Measurements from ENCODE around the gene LCN6. TPM values are rescaled to one million over a fixed set of nuclear protein-coding genes. Genes with fewer than 3 reads are reported as not detected.

Gene LCN6
- total and polyA plus RNA-seq, 9 donors = 0.30 to 0.31 TPM; not detected in 7

DNA sequence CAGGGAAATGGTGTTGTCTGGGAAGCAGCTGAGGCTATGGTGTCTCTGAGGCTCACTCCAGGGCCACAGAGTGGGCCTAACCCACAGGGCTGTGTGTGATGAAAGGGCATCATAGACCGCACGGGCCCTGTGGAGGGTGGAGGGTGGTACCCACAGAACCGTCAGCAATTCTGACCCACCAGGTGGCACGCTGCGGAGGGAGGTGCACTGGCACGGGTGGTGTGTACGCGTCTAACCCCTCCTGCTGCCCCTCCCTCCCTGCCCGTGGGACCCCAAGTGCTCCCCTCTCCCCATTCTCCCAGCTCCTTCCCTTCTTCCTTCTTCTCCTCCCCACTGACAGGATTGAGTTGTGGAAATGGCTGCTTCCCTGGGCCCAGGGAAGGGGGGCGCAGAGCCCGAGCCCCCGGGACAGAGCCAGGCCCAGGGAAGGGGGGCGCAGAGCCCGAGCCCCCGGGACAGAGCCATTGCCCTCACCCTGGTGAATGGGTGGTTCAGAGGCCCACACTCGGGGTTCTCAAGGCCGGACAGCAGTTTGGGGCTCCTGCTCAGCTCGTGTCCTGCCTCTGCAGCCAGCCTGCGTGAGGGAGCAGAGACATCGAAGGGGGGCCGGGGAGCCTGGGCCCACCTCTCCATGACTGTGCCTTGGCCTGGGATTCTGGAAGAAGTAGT lies 12.4 kb downstream of the LCN6 start:
- H3K36me3 ChIP-seq (ENCODE audit: control insufficient read depth, insufficient read depth, low read length) = no peaks in the 10 kb centered on the region
- H3K27ac ChIP-seq (ENCODE audit: low read length) = no peak overlapping the region
- peaks cover 28% of the 10 kb centered on the region for H3K27me3 ChIP-seq (ENCODE audit: control insufficient read depth, insufficient read depth, low read length)
- 76% methylated on average over 12 of the region's 21 CpGs for WGBS (ENCODE audit: insufficient coverage)
- no peak for DNase-seq
- peaks cover 5% of the 10 kb centered on the region for H3K4me1 ChIP-seq (ENCODE audit: control insufficient read depth, insufficient read depth, low read length)
- no peak overlapping the region for H3K4me3 ChIP-seq (ENCODE audit: low read length)
- H3K9me3 ChIP-seq (replicated peaks; ENCODE audit: control insufficient read depth, low read depth, low read length) = no peaks in the 10 kb centered on the region

DNA sequence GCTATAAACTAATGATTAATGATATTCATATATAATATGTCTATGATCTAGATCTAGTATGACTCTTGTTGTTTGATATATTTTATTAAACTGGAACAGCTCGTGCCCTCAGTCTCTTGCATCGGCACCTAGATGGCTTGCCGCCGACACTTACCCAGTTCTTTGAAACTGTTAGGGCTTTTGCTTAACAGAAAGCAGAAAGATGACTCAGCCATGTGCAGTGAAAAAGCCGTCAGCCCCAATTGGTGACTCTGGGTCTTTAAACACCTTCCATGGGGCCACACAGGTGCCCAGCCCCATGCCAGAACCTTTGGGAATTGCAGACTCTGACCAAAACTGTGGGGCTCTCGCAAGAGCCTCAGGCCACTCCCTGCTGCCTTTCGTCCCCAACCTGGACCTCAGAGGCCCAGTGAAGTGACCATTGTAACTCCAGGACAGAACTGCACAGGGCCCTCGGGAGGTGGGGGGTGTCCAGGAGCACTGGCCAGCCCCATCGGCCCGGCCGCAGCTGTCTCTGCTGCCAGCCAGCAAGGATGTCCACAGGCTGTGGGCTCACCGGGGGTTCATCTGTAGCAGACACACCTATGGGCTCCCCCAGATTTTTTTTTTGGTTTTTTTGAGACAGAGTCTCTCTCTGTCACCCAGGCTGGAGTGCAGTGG lies 13.4 kb downstream of the LCN6 start:
- no peaks in the 10 kb centered on the region for H3K4me1 ChIP-seq (ENCODE audit: control insufficient read depth, insufficient read depth, low read length)
- H3K4me3 ChIP-seq (ENCODE audit: low read length) = no peak overlapping the region
- H3K27me3 ChIP-seq (ENCODE audit: control insufficient read depth, insufficient read depth, low read length) = peaks cover 18% of the 10 kb centered on the region
- H3K9me3 ChIP-seq (replicated peaks; ENCODE audit: control insufficient read depth, low read depth, low read length) = no peaks in the 10 kb centered on the region
- H3K27ac ChIP-seq (ENCODE audit: low read length) = no peak overlapping the region
- no peak for DNase-seq
- no peaks in the 10 kb centered on the region for H3K36me3 ChIP-seq (ENCODE audit: control insufficient read depth, insufficient read depth, low read length)
- WGBS (ENCODE audit: insufficient coverage) = 66% methylated on average over 12 of the region's 12 CpGs

DNA sequence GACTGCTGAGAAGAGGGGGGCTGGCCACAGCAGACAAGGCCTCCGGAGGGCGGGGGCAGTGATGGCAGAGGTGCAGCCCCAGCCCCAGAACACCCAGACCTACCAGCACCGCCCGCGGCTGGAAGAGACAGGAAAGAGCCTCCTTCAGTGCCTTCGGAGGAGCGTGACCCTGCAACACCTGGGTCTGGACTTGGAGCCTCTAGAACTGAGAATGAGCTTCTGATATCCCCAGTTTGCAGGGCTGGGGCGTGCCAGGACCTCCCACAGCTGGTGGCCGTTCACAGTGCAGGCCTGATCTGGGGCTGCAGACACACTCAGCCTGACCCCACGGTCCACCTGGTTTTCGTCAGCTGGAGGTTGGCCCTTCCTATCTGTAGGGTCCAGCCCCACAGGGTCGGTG lies 14.7 kb downstream of the LCN6 start:
- H3K4me1 ChIP-seq (ENCODE audit: control insufficient read depth, insufficient read depth, low read length) = peaks cover 10% of the 10 kb centered on the region
- H3K9me3 ChIP-seq (replicated peaks; ENCODE audit: control insufficient read depth, low read depth, low read length) = no peaks in the 10 kb centered on the region
- H3K4me3 ChIP-seq (ENCODE audit: low read length) = no peak overlapping the region
- no peaks in the 10 kb centered on the region for H3K36me3 ChIP-seq (ENCODE audit: control insufficient read depth, insufficient read depth, low read length)
- 59% methylated on average over 9 of the region's 12 CpGs for WGBS (ENCODE audit: insufficient coverage)
- DNase-seq = no peak
- H3K27ac ChIP-seq (ENCODE audit: low read length) = no peak overlapping the region
- peaks cover 6% of the 10 kb centered on the region for H3K27me3 ChIP-seq (ENCODE audit: control insufficient read depth, insufficient read depth, low read length)

DNA sequence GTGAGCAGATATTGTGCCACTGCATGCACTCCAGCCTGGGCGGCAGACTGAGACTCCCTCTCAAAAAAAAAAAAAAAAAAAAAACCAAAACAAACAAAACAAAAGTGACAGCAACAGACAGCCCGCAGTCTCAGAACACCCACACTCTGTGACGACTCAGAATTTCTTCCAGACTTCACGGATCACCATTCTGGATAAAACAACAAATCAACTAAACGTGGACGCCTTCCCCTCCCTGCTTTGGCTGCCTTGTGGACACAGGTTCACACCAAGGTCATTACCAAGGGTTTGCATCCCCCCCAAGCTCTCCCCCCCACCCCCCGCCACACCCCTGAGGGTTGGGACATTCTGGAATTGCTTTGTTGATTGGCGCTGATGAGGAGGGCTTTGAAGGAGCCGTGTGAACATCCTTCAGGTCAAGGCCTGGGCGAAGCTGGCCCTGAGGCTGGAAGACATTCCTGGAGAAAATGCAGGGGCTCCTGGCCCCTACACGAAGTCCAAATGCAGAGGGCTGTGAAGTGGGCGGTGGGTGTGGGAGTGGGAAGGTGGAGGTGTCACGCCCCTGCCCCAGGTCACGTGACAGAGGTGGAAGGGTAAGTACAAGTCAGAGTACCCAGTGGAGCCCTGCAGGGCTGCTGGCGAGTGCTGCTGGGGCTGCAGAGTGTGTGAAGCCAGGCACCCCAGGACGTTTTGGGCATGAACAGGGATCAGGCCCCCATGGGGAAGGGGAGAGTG lies 15.7 kb downstream of the LCN6 start:
- 53% methylated on average over 10 of the region's 16 CpGs for WGBS (ENCODE audit: insufficient coverage)
- no peak for DNase-seq

DNA sequence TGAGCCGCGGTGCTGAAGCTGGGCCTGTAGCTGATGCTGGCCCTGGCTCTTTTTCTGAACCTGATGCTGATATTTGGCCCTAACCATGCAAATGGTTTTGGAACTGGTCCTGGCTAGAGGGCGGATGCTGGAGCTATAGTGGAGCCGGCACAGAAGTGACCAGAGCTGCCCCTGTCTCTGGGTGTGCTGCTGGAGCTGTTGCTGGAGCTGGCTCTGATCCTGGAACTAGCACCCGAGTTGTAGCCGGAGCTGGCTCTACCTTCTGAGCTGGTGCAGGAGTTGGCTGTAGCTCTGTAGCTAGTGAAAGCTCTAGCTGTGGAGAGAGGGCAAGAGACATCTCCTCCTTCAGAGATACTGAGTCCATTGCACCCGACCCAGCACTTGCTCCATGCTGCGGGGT lies 18.4 kb downstream of the LCN6 start:
- Histone ChIP-seq H3K9me3 (replicated peaks; ENCODE audit: control insufficient read depth, low read depth, low read length) (no peaks in the 10 kb centered on the region), H3K36me3 (ENCODE audit: control insufficient read depth, insufficient read depth, low read length) (peaks cover 19% of the 10 kb centered on the region), H3K27ac (ENCODE audit: low read length) (no peak overlapping the region), H3K4me1 (ENCODE audit: control insufficient read depth, insufficient read depth, low read length) (peaks cover 35% of the 10 kb centered on the region), H3K27me3 (ENCODE audit: control insufficient read depth, insufficient read depth, low read length) (no peaks in the 10 kb centered on the region), H3K4me3 (ENCODE audit: low read length) (no peak overlapping the region)
- no peak for DNase-seq
- 86% methylated on average over 7 of the region's 8 CpGs for WGBS (ENCODE audit: insufficient coverage)

More for the DNA sequence above, 15.7 kb downstream of the LCN6 start:
- Histone ChIP-seq H3K4me1 (ENCODE audit: control insufficient read depth, insufficient read depth, low read length) (peaks cover 13% of the 10 kb centered on the region), H3K9me3 (replicated peaks; ENCODE audit: control insufficient read depth, low read depth, low read length) (no peaks in the 10 kb centered on the region), H3K27me3 (ENCODE audit: control insufficient read depth, insufficient read depth, low read length) (no peaks in the 10 kb centered on the region), H3K4me3 (ENCODE audit: low read length) (no peak overlapping the region), H3K36me3 (ENCODE audit: control insufficient read depth, insufficient read depth, low read length) (no peaks in the 10 kb centered on the region), H3K27ac (ENCODE audit: low read length) (no peak overlapping the region)

DNA sequence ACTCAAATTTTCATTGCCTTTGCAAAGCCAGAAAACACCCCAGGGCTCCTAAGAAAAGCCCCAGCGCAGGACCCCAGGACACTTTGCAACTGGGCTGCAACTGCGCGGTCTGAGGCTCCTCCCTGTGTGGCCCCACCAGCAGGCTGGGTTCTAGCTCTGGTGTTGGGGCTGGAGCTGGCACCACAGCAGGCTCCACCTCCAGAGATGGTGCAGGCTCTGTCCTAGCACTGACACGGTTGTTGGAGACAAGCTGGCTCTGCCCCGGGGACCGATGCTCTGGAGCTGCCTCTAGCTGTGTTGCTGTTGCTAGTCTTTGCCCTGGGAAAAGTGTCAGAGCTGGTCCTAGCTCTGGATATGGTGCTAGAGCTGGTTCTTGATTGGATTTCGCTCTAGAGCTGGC lies 19.2 kb downstream of the LCN6 start:
- H3K4me3 ChIP-seq (ENCODE audit: low read length) = peak overlapping the region; percentile 92
- WGBS (ENCODE audit: insufficient coverage) = 65% methylated on average over 7 of the region's 7 CpGs

DNA sequence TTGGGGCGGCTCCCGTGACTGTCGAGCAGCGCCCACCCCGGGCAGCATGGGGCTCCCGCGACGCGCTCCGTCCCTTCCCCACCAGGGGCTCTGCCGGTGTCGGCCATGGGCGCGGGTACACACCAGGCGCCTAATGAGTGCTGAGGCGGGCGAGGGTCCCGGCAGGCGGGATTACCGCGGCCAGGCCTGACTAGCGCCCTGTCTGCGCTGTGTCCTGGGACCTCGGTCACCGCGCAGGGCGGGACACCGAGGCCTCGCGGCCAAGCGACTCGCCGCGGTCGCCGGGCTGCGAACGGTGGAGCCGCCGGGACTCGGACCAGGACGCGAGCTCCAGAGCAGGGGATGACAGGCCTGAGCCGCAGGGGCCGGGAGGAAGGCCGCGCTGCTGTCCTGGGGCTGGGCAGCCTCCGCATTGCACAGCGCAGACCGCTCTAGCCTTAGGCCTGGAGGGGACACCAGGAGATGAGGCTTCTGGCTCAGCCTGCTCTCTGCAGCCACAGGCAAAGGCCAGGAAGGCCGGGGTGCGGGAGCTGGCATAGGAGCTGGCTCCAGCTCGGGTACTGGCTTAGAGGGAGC lies 19.7 kb downstream of the LCN6 start:
- no peaks in the 10 kb centered on the region for H3K9me3 ChIP-seq (replicated peaks; ENCODE audit: control insufficient read depth, low read depth, low read length)
- WGBS (ENCODE audit: insufficient coverage) = under 1% methylated on average over 50 of the region's 53 CpGs
- H3K4me1 ChIP-seq (ENCODE audit: control insufficient read depth, insufficient read depth, low read length) = peaks cover 35% of the 10 kb centered on the region
- no peaks in the 10 kb centered on the region for H3K27me3 ChIP-seq (ENCODE audit: control insufficient read depth, insufficient read depth, low read length)
- H3K36me3 ChIP-seq (ENCODE audit: control insufficient read depth, insufficient read depth, low read length) = peaks cover 31% of the 10 kb centered on the region
- no peak overlapping the region for H3K27ac ChIP-seq (ENCODE audit: low read length)
- peak overlapping the region; percentile 92 for H3K4me3 ChIP-seq (ENCODE audit: low read length)
- DNase-seq = no peak

More for the DNA sequence above, 19.2 kb downstream of the LCN6 start:
- Histone ChIP-seq H3K36me3 (ENCODE audit: control insufficient read depth, insufficient read depth, low read length) (peaks cover 26% of the 10 kb centered on the region), H3K9me3 (replicated peaks; ENCODE audit: control insufficient read depth, low read depth, low read length) (no peaks in the 10 kb centered on the region), H3K27me3 (ENCODE audit: control insufficient read depth, insufficient read depth, low read length) (no peaks in the 10 kb centered on the region), H3K27ac (ENCODE audit: low read length) (no peak overlapping the region), H3K4me1 (ENCODE audit: control insufficient read depth, insufficient read depth, low read length) (peaks cover 35% of the 10 kb centered on the region)
- DNase-seq = no peak

DNA sequence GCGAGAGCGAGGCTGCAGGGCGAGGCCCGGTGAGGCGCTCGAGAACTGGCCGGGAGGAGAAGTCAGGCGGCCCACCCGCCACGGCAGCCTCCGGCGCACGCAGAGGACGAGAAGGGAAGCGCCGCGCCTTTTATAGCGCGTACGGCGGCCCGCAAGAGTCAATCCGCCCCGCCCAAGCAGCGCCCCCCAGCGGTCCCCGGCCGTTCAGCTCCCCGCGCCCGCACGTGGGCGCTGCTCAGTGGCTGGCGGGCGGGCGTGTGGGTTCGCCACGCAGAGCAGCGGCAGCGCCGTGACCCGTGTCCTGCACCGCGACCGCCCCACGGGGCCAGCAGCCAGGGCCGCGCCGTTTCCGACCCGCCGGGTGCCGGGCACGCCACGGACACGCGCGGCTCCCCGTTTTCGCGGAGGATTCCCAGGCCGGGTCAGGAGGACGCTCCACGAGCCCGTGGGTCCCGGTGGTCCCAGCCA lies 20.2 kb downstream of the LCN6 start:
- peak; percentile 95 for DNase-seq
- WGBS (ENCODE audit: insufficient coverage) = under 1% methylated on average over 66 of the region's 66 CpGs
- peaks cover 35% of the 10 kb centered on the region for H3K4me1 ChIP-seq (ENCODE audit: control insufficient read depth, insufficient read depth, low read length)

DNA sequence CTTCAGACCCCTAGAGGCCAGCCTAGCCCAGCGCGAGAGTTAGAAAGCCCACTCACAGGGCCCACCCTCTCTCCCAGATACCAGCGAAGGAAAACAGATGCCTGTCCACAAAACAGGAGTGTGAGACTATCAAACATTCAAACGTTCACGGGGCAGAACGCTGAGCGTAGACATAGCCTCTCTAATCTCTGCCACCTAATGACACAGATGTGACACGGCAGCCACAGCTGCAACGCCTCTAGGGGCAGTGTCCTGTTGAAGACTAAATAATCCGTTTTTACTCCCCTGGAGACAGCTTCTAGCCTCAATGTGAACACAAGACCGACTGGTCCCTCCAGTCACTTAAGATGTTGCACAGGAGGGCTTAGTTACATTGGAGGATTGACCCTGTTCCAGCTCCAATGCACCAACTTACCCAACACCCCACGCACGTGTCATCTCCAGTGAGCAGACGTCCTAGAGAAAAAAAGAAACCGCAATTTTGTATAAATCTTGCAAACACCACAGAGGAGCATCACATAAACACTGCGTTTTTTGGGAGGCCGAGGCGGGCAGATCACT lies 21.6 kb downstream of the LCN6 start:
- no peak for DNase-seq
- peak overlapping the region; percentile 92 for H3K4me3 ChIP-seq (ENCODE audit: low read length)
- H3K4me1 ChIP-seq (ENCODE audit: control insufficient read depth, insufficient read depth, low read length) = peaks cover 44% of the 10 kb centered on the region
- 47% methylated on average over 4 of the region's 18 CpGs for WGBS (ENCODE audit: insufficient coverage)
- no peak overlapping the region for H3K27ac ChIP-seq (ENCODE audit: low read length)
- H3K27me3 ChIP-seq (ENCODE audit: control insufficient read depth, insufficient read depth, low read length) = no peaks in the 10 kb centered on the region
- peaks cover 51% of the 10 kb centered on the region for H3K36me3 ChIP-seq (ENCODE audit: control insufficient read depth, insufficient read depth, low read length)
- H3K9me3 ChIP-seq (replicated peaks; ENCODE audit: control insufficient read depth, low read depth, low read length) = no peaks in the 10 kb centered on the region

More for the DNA sequence above, 20.2 kb downstream of the LCN6 start:
- Histone ChIP-seq H3K36me3 (ENCODE audit: control insufficient read depth, insufficient read depth, low read length) (peaks cover 37% of the 10 kb centered on the region), H3K9me3 (replicated peaks; ENCODE audit: control insufficient read depth, low read depth, low read length) (no peaks in the 10 kb centered on the region), H3K27ac (ENCODE audit: low read length) (no peak overlapping the region), H3K4me3 (ENCODE audit: low read length) (peak overlapping the region; percentile 92), H3K27me3 (ENCODE audit: control insufficient read depth, insufficient read depth, low read length) (no peaks in the 10 kb centered on the region)
